Suprapubic skin (tissue), 3 donors: ENCODE results near the gene SLC40A1.

Experiments
- POLR2A ChIP-seq, 2 donors: fragments of 450-650 bp; IDR thresholded peaks; one replicate each; pipeline ENCODE4 v1.6.1; 2017; ENCODE audit warnings: antibody characterized with exemption in 2 of 2, mild to moderate bottlenecking in 2 of 2, moderate library complexity in 2 of 2
- TF ChIP-seq, protein P1 (sequence below), 2 donors: fragments of 200-600 bp in 1 of 2; fragments of 450-650 bp in 1 of 2; sonication (generic) in 1 of 2; IDR thresholded peaks; one replicate each; pipeline ENCODE4 v1.5.1; 2016 to 2019; ENCODE audit warnings: antibody characterized with exemption in 2 of 2, mild to moderate bottlenecking in 1 of 2, moderate library complexity in 1 of 2

DNA sequence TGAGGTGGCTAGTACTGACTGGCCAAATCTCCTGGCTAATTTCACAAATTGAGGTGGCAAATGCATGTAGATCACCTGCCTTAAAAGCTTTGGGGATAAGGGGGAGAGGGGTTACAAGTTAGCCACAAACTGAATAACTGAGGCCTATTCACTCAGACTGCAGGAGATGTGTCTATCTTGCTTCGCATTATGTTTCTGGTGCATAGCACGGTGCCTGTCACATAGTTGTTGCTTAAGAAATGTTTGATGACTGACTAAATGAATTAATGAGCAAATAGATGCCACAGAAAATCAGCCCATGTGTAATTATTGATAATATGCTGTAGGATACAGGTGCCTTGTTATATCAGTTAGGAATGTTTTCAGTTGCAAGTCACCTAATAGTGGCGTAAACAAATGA, 12.5 kb upstream of the SLC40A1 start:
- TF ChIP-seq POLR2A (IDR thresholded peaks at IDR 0.05), result no peak
- TF ChIP-seq, protein P1, sequence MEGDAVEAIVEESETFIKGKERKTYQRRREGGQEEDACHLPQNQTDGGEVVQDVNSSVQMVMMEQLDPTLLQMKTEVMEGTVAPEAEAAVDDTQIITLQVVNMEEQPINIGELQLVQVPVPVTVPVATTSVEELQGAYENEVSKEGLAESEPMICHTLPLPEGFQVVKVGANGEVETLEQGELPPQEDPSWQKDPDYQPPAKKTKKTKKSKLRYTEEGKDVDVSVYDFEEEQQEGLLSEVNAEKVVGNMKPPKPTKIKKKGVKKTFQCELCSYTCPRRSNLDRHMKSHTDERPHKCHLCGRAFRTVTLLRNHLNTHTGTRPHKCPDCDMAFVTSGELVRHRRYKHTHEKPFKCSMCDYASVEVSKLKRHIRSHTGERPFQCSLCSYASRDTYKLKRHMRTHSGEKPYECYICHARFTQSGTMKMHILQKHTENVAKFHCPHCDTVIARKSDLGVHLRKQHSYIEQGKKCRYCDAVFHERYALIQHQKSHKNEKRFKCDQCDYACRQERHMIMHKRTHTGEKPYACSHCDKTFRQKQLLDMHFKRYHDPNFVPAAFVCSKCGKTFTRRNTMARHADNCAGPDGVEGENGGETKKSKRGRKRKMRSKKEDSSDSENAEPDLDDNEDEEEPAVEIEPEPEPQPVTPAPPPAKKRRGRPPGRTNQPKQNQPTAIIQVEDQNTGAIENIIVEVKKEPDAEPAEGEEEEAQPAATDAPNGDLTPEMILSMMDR (IDR thresholded peaks at IDR 0.05), result no peak
